CD4-positive, alpha-beta T cell treated with Interleukin-15 for 4 hours (primary cell): ENCODE results near the gene RBPJL.

Experiments used
- DNase-seq: peaks from one replicate; pipeline ENCODE4 v3.0.0-alpha.2; 2020; ENCODE audit warnings: low spot score

Gene RBPJL

GRCh38 chr20:45293041-45294002 is 13.3 kb upstream of the RBPJL start:
- DNase-seq = peak; percentile 73

GRCh38 chr20:45294003-45294368 is 12.7 kb upstream of the RBPJL start:
- no peak for DNase-seq

DNA sequence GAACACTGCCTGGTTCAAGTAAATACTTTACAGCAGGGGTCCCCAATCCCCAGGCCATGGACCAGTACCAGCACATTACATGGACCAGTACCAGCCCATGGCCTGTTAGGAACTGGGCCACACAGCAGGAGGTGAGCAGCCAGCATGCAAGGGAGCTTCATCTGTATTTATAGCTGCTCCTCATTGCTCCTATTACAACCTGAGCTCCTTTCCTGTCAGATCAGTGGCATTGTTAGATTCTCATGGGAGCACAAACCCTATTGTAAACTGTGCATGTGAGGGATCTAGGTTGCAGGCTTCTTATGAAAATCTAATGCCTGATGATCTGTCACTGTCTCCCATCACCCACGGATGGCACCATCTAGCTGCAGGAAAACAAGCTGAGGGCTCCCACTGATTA is 12.0 kb upstream of the RBPJL start:
- no peak for DNase-seq

- DNase-seq = no peak
Observed at GRCh38 chr20:45297786-45298497, 8.7 kb upstream of the RBPJL start.

- no peak for DNase-seq
Observed at GRCh38 chr20:45299786-45300185, 6.9 kb upstream of the RBPJL start.

GRCh38 chr20:45300961-45301360 is 5.7 kb upstream of the RBPJL start:
- DNase-seq = no peak

GRCh38 chr20:45301824-45302271 is 4.8 kb upstream of the RBPJL start:
- no peak for DNase-seq

DNA sequence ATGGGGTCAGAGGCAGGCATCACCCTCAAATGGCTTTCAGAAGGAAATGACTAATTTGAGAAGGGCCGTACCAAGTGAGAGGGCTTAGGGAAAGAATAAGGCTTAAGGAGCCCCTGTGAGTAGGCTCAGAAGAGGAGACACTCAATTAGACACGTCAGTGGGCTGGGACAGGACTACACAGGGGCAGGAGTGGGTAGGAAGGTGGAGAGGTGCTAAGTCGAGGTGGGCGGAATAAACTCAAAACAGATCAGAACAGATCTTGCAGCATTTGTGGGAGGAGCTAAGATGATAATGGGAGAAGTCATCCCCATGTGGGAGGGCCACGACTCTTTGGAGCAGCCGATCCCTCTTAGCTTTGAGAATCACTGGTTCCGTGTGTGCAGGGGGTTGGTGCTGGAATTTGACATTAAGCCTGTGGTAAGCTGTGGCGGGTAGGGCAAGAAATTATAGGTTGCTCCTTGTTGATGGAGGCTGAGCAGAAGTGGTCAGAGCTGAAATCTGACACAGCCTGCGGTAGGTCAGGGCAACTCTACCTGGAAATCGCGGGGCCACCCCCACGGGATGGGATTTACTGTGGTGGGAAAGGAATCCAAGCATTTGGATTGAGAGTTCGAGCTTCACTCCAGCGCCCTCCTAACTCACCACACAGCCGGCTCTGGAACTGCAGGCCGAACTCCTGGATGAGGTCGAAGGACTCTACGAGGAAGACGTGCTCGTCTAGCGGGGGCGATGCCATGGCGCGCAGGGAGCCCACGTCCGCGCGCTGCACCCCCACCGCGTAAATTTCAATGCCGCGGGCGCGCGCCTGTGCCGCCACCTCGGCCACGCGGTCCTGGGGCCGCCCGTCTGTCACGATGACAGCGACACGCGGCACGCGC is 2.8 kb upstream of the RBPJL start:
- no peak for DNase-seq

GRCh38 chr20:45304464-45304999 is 2.1 kb upstream of the RBPJL start:
- no peak for DNase-seq

- no peak for DNase-seq
Observed at GRCh38 chr20:45305262-45305661, 1.4 kb upstream of the RBPJL start.

DNA sequence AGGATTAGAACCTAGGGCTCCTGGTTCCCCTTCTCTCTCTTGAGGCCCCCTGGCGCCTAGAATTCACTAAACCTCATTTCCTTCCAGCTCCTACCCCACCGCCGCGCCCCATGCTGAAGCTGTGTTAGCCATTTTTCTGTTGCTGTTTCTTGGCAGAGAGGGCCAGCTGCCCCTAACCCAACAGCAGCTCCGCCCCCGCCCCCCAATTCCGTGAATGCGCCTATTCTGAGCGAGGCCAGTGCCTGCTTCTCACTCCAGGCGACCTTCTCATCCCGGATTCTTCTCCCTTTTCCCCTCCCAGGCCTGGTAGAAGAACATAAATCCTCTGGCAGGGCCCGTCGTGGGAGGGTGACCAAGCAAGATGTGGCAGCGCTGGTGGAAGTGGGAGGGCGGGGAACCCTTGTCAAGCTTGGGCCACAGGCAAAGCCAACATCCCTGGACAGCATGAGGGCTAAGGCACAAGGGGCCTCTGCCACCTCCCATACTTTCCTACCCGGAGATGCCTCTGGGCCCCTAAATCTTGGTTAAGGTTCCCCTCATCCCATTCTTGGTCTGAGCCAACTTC is 518 bp downstream of the RBPJL start:
- DNase-seq = no peak

GRCh38 chr20:45308117-45308778 is 1.6 kb downstream of the RBPJL start, which contains the start of gene MATN4:
Gene MATN4, minus strand, starts transcription at chr20:45308299. Its CDS starts 2,717 bp downstream, at chr20:45305582.
- no peak for DNase-seq

DNA sequence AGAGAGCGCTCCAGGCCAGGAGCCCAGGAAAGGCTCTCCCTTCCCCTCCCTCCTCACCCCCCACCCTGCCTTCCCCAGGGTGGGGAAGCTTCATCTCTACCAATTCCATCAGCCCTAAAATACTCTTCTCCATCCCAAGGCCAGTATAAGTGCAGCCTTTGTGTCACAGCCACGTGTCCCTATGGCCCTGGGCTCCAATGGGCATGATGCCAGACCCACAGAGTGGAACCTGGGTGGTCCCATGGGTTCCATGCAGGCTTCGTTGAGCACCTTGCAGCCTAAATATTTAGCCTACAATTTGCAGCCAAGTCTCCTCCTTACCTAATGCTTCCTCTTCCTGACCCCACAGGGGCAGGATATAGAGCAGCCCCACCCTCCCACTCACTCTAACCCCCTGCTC is 2.4 kb downstream of the RBPJL start:
- DNase-seq = no peak

GRCh38 chr20:45311589-45312211 is 5.1 kb downstream of the RBPJL start:
- peak; percentile 52 for DNase-seq

DNA sequence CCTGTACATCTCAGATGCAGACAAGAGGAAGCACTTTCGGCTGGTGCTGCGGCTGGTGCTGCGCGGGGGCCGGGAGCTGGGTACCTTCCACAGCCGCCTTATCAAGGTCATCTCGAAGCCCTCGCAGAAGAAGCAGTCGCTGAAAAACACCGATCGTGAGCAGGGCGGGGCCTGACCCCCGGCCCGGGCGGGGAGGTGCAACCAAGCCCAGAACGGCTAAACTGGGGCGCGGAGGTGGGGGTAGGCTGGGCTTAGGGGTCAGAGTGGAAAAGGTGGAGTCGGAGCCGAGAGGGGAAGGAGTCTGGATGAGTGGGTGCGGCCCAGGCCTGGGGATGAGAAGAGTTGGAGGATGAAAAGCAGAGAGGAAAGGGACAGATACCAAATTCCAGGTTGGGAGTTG is 5.6 kb downstream of the RBPJL start:
- no peak for DNase-seq

DNA sequence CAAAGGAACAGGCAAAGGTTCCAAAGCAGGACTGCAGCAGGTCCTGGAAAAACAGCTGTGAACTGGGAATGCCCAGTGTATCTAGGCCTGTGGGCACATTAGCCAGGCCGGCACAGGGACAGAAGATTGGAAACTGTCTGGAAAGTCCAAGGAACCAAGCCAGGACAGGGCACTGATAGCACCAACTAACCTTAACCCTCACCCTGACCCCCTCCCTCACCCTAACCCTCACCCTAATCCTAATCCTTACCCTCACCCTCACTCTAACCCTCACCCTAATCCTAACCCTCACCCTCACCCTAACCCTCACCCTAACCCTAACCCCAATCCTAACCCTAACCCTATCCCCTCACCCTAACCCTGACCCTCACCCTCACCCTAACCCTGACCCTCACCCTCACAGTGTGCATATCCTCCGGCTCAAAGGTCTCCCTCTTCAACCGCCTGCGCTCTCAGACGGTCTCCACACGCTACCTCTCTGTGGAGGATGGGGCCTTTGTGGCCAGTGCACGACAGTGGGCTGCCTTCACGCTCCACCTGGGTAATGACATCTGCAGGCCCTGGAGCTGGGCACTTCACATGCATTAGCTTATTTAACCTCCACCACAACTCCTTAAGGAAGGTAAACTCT is 6.5 kb downstream of the RBPJL start:
- no peak for DNase-seq

DNA sequence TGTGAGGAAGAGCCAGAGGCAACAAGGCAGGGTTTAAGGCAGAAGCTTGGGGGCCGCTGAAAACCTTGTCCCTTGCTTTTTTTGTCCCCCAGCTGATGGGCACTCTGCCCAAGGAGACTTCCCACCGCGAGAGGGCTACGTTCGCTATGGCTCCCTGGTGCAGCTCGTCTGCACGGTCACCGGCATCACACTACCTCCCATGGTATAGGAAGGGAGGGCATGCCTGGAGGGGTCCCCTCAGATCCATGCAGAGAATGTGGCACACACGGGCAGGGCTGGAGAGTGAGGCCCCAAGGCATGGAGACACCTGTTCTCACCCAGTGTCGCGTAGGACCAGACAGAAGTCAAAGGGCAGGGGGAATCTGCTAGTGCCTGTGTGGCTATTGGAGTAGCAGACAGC is 7.3 kb downstream of the RBPJL start:
- no peak for DNase-seq

DNA sequence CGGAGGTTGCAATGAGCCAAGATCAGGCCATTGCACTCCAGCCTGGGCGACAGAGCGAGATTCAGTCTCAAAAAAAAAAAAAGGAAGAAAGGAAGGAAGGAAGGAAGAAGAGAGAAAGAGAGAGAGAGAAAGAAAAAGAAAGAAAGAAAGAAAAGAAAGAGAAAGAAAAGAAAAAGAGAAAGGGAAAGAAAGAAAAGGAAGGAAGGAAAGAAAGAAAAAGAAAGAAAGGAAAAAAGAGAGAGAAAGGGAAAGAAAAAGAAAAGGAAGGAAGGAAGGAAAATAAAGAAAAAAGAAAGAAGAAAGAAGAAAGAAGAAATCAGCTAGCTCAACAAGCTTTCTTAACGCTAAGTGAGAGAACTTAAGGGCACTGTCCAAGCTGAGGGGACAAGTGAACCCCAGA is 9.0 kb downstream of the RBPJL start:
- no peak for DNase-seq

DNA sequence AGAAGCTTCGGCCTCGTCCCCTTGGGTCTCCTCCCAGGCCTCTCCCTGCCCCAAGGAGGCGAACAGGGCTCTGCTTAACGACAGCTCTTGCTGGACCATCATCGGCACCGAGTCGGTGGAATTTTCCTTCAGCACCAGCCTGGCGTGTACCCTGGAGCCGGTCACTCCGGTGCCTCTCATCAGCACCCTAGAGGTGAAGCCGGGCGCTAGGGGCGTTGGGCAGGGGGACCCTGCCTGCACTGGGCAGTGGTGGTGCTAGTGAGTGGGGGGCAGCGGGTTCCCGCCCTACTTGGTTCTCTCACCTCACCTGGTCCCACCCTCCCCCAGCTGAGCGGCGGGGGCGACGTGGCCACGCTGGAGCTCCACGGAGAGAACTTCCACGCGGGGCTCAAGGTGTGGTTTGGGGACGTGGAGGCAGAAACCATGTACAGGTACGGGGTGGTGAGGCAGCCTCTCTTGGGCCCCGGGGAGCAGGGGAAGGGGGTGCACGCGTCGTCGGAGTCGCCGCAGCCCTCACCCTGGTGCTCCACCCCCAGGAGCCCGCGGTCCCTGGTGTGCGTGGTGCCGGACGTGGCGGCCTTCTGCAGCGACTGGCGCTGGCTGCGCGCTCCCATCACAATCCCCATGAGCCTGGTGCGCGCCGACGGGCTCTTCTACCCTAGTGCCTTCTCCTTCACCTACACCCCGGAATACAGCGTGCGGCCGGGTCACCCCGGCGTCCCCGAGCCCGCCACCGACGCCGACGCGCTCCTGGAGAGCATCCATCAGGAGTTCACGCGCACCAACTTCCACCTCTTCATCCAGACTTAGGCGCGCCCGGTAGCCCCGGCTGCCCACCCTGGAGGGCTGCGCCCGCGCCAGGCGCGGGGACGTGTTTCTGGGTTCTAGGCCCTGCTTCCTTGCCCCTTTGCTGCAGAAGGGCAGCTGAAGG is 9.8 kb downstream of the RBPJL start:
- DNase-seq = no peak
